ENCODE data around the gene KLK5.

Gene KLK5

GRCh38 chr19:50911206-50912101, 41.4 kb downstream of the KLK5 start, which contains the start of gene KLK4:
Gene KLK4 (minus strand): TSS chr19:50911395. CDS start chr19:50910738, 657 bp downstream.
- H3K27me3 ChIP-seq (ENCODE audit: control insufficient read depth, insufficient read depth, low read length) = no peaks in the 10 kb centered on the region
- no peak for TF ChIP-seq CTCF (IDR thresholded peaks at IDR 0.05)
- H3K27ac ChIP-seq = no peak within 1 kb of the TSS

GRCh38 chr19:50910722-50911121, 42.1 kb downstream of the KLK5 start:
- Histone ChIP-seq H3K36me3 (ENCODE audit: control insufficient read depth, insufficient read depth, low read length) (no peaks in the 10 kb centered on the region), H3K27me3 (ENCODE audit: control insufficient read depth, insufficient read depth, low read length) (no peaks in the 10 kb centered on the region), H3K4me3 (ENCODE audit: low read depth, low read length) (no peak overlapping the region), H3K4me1 (peaks cover 3% of the 10 kb centered on the region), H3K27ac (no peak overlapping the region), H3K9me3 (ENCODE audit: control insufficient read depth, low read length) (no peaks in the 10 kb centered on the region), H3K79me2 (no peaks in the 10 kb centered on the region), H3K9ac (no peak overlapping the region), H2AFZ (no peak overlapping the region), H3K4me2 (ENCODE audit: low read length) (no peak overlapping the region)
- TF ChIP-seq CTCF (IDR thresholded peaks at IDR 0.05) = no peak

More at GRCh38 chr19:50911206-50912101, 41.4 kb downstream of the KLK5 start, which contains the start of gene KLK4:
- Histone ChIP-seq H3K36me3 (ENCODE audit: control insufficient read depth, insufficient read depth, low read length) (no peaks in the 10 kb centered on the region), H3K79me2 (no peaks in the 10 kb centered on the region), H3K9ac (no peak within 1 kb of the TSS), H2AFZ (no peak within 1 kb of the TSS), H3K4me1 (peaks cover 3% of the 10 kb centered on the region), H3K9me3 (ENCODE audit: control insufficient read depth, low read length) (no peaks in the 10 kb centered on the region), H3K4me3 (ENCODE audit: low read depth, low read length) (no peak within 1 kb of the TSS), H3K4me2 (ENCODE audit: low read length) (no peak within 1 kb of the TSS)

DNA sequence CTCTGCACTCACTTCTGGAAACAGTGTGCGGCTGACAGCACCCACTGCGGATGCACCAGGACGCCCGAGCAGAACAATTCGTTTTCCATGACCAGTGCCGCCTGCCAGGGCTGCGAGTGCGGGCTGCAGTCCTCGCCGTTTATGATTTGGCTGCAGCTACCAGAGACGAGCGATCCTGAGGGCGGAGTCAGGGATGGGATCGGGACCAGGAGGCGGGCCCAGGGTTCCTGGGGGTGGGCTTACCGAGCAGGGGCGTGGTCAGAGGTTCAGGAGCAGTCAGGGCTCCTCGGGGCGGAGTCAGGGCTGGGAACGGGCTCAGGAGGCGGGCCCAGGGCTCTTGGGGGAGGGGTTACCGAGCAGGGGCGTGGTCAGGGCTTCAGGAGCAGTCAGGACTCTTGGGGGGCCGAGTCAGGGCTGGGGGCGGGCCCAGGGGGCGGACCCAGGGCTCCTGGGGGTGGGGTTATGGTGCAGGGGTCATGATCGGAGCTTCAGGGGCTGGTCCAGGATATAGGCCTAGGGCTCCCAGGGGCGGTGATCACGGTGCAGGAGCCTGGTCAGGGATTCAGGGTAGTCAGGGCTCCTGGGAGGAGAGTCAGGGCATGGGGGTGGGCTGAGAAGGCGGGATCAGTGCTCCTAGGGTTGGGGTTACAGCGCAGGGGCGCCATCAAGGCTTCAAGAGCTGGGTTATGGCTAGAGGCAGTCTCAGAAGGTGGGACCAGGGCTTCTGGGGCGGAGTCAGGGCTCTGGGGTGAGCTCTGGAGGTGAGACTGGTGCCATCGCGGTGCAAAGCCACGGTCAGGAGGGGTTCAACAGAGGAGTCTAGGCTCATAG, 43.4 kb downstream of the KLK5 start:
- no peaks in the 10 kb centered on the region for H3K9me3 ChIP-seq (ENCODE audit: control insufficient read depth, low read length)
- H3K79me2 ChIP-seq = no peaks in the 10 kb centered on the region
- H3K27me3 ChIP-seq (ENCODE audit: control insufficient read depth, insufficient read depth, low read length) = no peaks in the 10 kb centered on the region
- no peak overlapping the region for H3K4me3 ChIP-seq (ENCODE audit: low read depth, low read length)
- peak overlapping the region; percentile 20 for H2AFZ ChIP-seq
- peaks cover 3% of the 10 kb centered on the region for H3K4me1 ChIP-seq
- no peak for TF ChIP-seq CTCF (IDR thresholded peaks at IDR 0.05)
- no peak overlapping the region for H3K9ac ChIP-seq
- peak overlapping the region; percentile 37 for H3K4me2 ChIP-seq (ENCODE audit: low read length)
- no peak overlapping the region for H3K27ac ChIP-seq
- no peaks in the 10 kb centered on the region for H3K36me3 ChIP-seq (ENCODE audit: control insufficient read depth, insufficient read depth, low read length)

DNA sequence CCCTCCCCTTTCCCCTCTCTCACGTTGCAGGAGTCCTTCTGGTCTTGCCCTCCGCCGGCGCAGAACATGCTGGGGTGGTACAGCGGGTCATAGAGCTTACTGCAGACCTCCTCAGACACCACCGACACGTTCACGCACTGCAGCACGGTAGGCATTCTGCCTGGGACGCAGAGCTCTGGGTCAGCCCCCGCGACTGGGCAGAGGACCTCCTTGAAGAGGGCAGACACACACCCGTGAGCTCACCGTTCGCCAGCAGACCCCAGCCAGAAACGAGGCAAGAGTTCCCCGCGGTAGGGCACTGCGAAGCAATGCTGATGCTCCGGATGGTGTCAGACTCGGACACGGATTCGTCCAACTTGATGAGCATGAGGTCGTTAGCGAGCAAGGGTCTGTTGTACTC, 44.5 kb downstream of the KLK5 start:
- TF ChIP-seq CTCF (IDR thresholded peaks at IDR 0.05) = no peak
- Histone ChIP-seq H3K9me3 (ENCODE audit: control insufficient read depth, low read length) (no peaks in the 10 kb centered on the region), H3K27ac (no peak overlapping the region), H3K36me3 (ENCODE audit: control insufficient read depth, insufficient read depth, low read length) (no peaks in the 10 kb centered on the region), H2AFZ (no peak overlapping the region), H3K9ac (no peak overlapping the region), H3K4me3 (ENCODE audit: low read depth, low read length) (no peak overlapping the region), H3K27me3 (ENCODE audit: control insufficient read depth, insufficient read depth, low read length) (no peaks in the 10 kb centered on the region), H3K4me2 (ENCODE audit: low read length) (no peak overlapping the region), H3K4me1 (peaks cover 3% of the 10 kb centered on the region), H3K79me2 (no peaks in the 10 kb centered on the region)
